NCI-H524 (cell line): ENCODE results near the gene TTC34.
"Not testable (repeated sequence)": the region's sequence is repeated elsewhere in the genome, so short reads cannot be mapped to it uniquely, and the experiment has no call there.

Source experiments
- DNase-seq, 2 experiments: peaks; one replicate each; lab custom pipeline; 2025; lab: John Stamatoyannopoulos, UW

Gene TTC34

GRCh38 chr1:2810899-2811532 is 9.5 kb upstream of the TTC34 start:
- no peak for DNase-seq

- no peak for DNase-seq
Measured at GRCh38 chr1:2810281-2810680, 8.8 kb upstream of the TTC34 start.

GRCh38 chr1:2809656-2810055 is 8.2 kb upstream of the TTC34 start:
- DNase-seq, result no peak

- no peak for DNase-seq
Measured at GRCh38 chr1:2808831-2809605, 7.5 kb upstream of the TTC34 start.

GRCh38 chr1:2808386-2808705 is 6.9 kb upstream of the TTC34 start:
- no peak for DNase-seq

GRCh38 chr1:2807678-2808385 is 6.3 kb upstream of the TTC34 start:
- no peak for DNase-seq

GRCh38 chr1:2807036-2807435 is 5.5 kb upstream of the TTC34 start:
- DNase-seq, result no peak

- no peak for DNase-seq
Measured at GRCh38 chr1:2806591-2806990, 5.1 kb upstream of the TTC34 start.

- no peak for DNase-seq
Measured at GRCh38 chr1:2805801-2806430, 4.4 kb upstream of the TTC34 start.

- no peak for DNase-seq
Measured at GRCh38 chr1:2804628-2805351, 3.3 kb upstream of the TTC34 start.

- DNase-seq, result no peak
Measured at GRCh38 chr1:2803931-2804627, 2.6 kb upstream of the TTC34 start.

GRCh38 chr1:2803086-2803930 is 1.8 kb upstream of the TTC34 start:
- no peak for DNase-seq

GRCh38 chr1:2802421-2802961 is 998 bp upstream of the TTC34 start:
- DNase-seq, result no peak

- DNase-seq, result no peak
Measured at GRCh38 chr1:2801046-2801445, 447 bp downstream of the TTC34 start.

- no peak for DNase-seq
Measured at GRCh38 chr1:2800664-2801045, 838 bp downstream of the TTC34 start.

- DNase-seq, result no peak
Measured at GRCh38 chr1:2799811-2800663, 1.5 kb downstream of the TTC34 start.

- not testable (repeated sequence) for DNase-seq
Measured at GRCh38 chr1:2798958-2799357, 2.5 kb downstream of the TTC34 start.

- DNase-seq, result no peak
Measured at GRCh38 chr1:2797741-2798016, 3.8 kb downstream of the TTC34 start.

- no peak for DNase-seq
Measured at GRCh38 chr1:2796890-2797740, 4.4 kb downstream of the TTC34 start.
